IMR-90 (cell line): Measurements from ENCODE around the gene SKAP1. TPM values are rescaled to one million over a fixed set of nuclear protein-coding genes. Genes with fewer than 3 reads are reported as not detected.
A peak's percentile ranks its signal among the peaks of the same experiment; 100 is the strongest.

Experiments used
- ATAC-seq: fragments of 200-7000 bp; cut with Tn5 transposase; 2 replicates; pipeline ENCODE4 v1.9.1; 2020; ENCODE audit warnings: low read depth, mild to moderate bottlenecking, moderate library complexity
- BruUV-seq: library from RNA; stranded (reverse); fragments of 400-500 nt; replicated peaks from 2 replicates; lab custom pipeline; 2021; lab: Mats Ljungman, UMichigan
- CTCF ChIA-PET: fragments of 300-600 bp; formaldehyde crosslinking; extraction: SDS; loops from one replicate; lab custom pipeline; 2021; ENCODE audit warnings: antibody characterized with exemption; lab: Yijun Ruan, JAX
- POLR2A ChIA-PET: fragments of 300-600 bp; sonication (Branson Sonifier 250); formaldehyde crosslinking; loops from one replicate; lab custom pipeline; 2022; ENCODE audit warnings: antibody characterized with exemption; ENCODE audit not compliant: unreplicated experiment; lab: Charles Lee
- DNase-seq: peaks from one replicate; pipeline ENCODE4 v3.0.0; 2013
- H2AFZ ChIP-seq: replicated peaks from 2 replicates; pipeline ENCODE3; 2013; ENCODE audit warnings: low read length, mild to moderate bottlenecking; ENCODE audit not compliant: poor library complexity
- H2AK5ac ChIP-seq: 2 replicates; pipeline ENCODE4 v1.6.1; 2013; ENCODE audit warnings: low read depth, low read length, inconsistent platforms
- H2AK9ac ChIP-seq: replicated peaks from 2 replicates; pipeline ENCODE3; 2013; ENCODE audit warnings: mild to moderate bottlenecking, low read depth, low read length, moderate library complexity; ENCODE audit not compliant: poor library complexity
- H2BK120ac ChIP-seq: 2 replicates; pipeline ENCODE4 v1.6.1; 2013; ENCODE audit warnings: low read depth, low read length, inconsistent platforms
- H2BK15ac ChIP-seq: 3 replicates; pipeline ENCODE4 v1.6.1; 2013; ENCODE audit warnings: low read depth, low read length, inconsistent platforms
- H2BK20ac ChIP-seq: 2 replicates; pipeline ENCODE4 v1.6.1; 2013; ENCODE audit warnings: low read depth, mild to moderate bottlenecking, inconsistent platforms, low read length, moderate library complexity
- H2BK5ac ChIP-seq: 2 replicates; pipeline ENCODE4 v1.6.1; 2013; ENCODE audit warnings: mild to moderate bottlenecking, low read depth, low read length, inconsistent platforms; ENCODE audit not compliant: poor library complexity, severe bottlenecking
- H3K14ac ChIP-seq: replicated peaks from 2 replicates; pipeline ENCODE4 v1.6.1; 2013; ENCODE audit warnings: low read depth, low read length, inconsistent platforms
- H3K18ac ChIP-seq: 2 replicates; pipeline ENCODE4 v1.6.1; 2013; ENCODE audit warnings: low read depth, low read length, control low read depth
- H3K23ac ChIP-seq: 2 replicates; pipeline ENCODE4 v1.6.1; 2013; ENCODE audit warnings: low read depth, low read length, inconsistent platforms
- H3K27ac ChIP-seq: 2 replicates; pipeline ENCODE4 v1.5.1; 2013; ENCODE audit warnings: mild to moderate bottlenecking, control low read depth, low read length; ENCODE audit not compliant: insufficient read depth
- H3K27me3 ChIP-seq: 2 replicates; pipeline ENCODE4 v1.6.1; 2013; ENCODE audit warnings: low read length; ENCODE audit not compliant: control insufficient read depth, insufficient read depth
- H3K36me3 ChIP-seq: 2 replicates; pipeline ENCODE4 v1.6.1; 2013; ENCODE audit warnings: low read length, mixed read lengths; ENCODE audit not compliant: control insufficient read depth, insufficient read depth
- H3K4ac ChIP-seq: 2 replicates; pipeline ENCODE4 v1.6.1; 2013; ENCODE audit warnings: low read depth, low read length, inconsistent platforms
- H3K4me1 ChIP-seq: 2 replicates; pipeline ENCODE4 v1.6.1; 2013; ENCODE audit warnings: low read length, mixed read lengths; ENCODE audit not compliant: control insufficient read depth, insufficient read depth
- H3K4me2 ChIP-seq: 2 replicates; pipeline ENCODE4 v1.6.1; 2013; ENCODE audit warnings: low read depth, mild to moderate bottlenecking, control low read depth, low read length, moderate library complexity
- H3K4me3 ChIP-seq: 2 replicates; pipeline ENCODE4 v1.5.1; 2013; ENCODE audit warnings: low read depth, mild to moderate bottlenecking, control low read depth, low read length, moderate library complexity; ENCODE audit not compliant: insufficient read depth
- H3K56ac ChIP-seq: 2 replicates; pipeline ENCODE4 v1.6.1; 2013; ENCODE audit warnings: low read length, inconsistent platforms; ENCODE audit not compliant: insufficient read depth; ENCODE audit errors: extremely low read depth
- H3K79me1 ChIP-seq, 2 experiments: 2 replicates each; pipeline ENCODE4 v1.6.1; 2013; ENCODE audit warnings: low read length in 2 of 2, inconsistent platforms in 1 of 2, low read depth in 1 of 2
- H3K9ac ChIP-seq: 2 replicates; pipeline ENCODE4 v1.6.1; 2013; ENCODE audit warnings: low read depth, low read length, control low read depth
- H3K9me1 ChIP-seq: 2 replicates; pipeline ENCODE4 v1.6.1; 2013; ENCODE audit warnings: low read length, inconsistent platforms; ENCODE audit not compliant: insufficient read depth
- H3K9me3 ChIP-seq: 2 replicates; pipeline ENCODE4 v1.6.1; 2013; ENCODE audit warnings: low read length; ENCODE audit not compliant: control insufficient read depth, insufficient read depth
- H4K20me1 ChIP-seq: 2 replicates; pipeline ENCODE4 v1.6.1; 2013; ENCODE audit warnings: low read length, inconsistent platforms; ENCODE audit not compliant: insufficient read depth
- H4K5ac ChIP-seq: 2 replicates; pipeline ENCODE4 v1.6.1; 2013; ENCODE audit warnings: mild to moderate bottlenecking, low read depth, low read length, control low read depth
- H4K8ac ChIP-seq, 2 experiments: 2 replicates each; pipeline ENCODE4 v1.6.1; 2013; ENCODE audit warnings: low read depth in 2 of 2, low read length in 2 of 2, control low read depth in 1 of 2, inconsistent platforms in 1 of 2
- H4K91ac ChIP-seq: 2 replicates; pipeline ENCODE4 v1.6.1; 2013; ENCODE audit warnings: low read depth, low read length, inconsistent platforms; ENCODE audit not compliant: insufficient read depth
- BHLHE40 ChIP-seq: fragments of 150-350 bp; IDR thresholded peaks from 2 replicates; pipeline ENCODE4 v1.6.1; 2016; ENCODE audit warnings: mild to moderate bottlenecking, low read depth, low read length
- CEBPB ChIP-seq: IDR thresholded peaks from 2 replicates; pipeline ENCODE4 v1.6.1; 2012; ENCODE audit warnings: low read depth, low read length, improper control_type of control experiment
- CHD1 ChIP-seq: IDR thresholded peaks from 2 replicates; pipeline ENCODE4 v1.6.1; 2012; ENCODE audit warnings: low read depth, low read length, improper control_type of control experiment
- MAFK ChIP-seq: IDR thresholded peaks from 2 replicates; pipeline ENCODE4 v1.6.1; 2012; ENCODE audit warnings: low read depth, low read length, improper control_type of control experiment
- NFE2L2 ChIP-seq: fragments of 150-350 bp; IDR thresholded peaks from 2 replicates; pipeline ENCODE4 v1.6.1; 2016; ENCODE audit warnings: low read depth, mild to moderate bottlenecking, low read length
- RCOR1 ChIP-seq: IDR thresholded peaks from 2 replicates; pipeline ENCODE4 v1.6.1; 2012; ENCODE audit warnings: mild to moderate bottlenecking, low read length, improper control_type of control experiment; ENCODE audit not compliant: insufficient replicate concordance
- SMC3 ChIP-seq: fragments of 150-350 bp; IDR thresholded peaks from 2 replicates; pipeline ENCODE4 v1.6.1; 2016; ENCODE audit warnings: low read depth, mild to moderate bottlenecking, antibody characterized with exemption, low read length, moderate library complexity
- WGBS, 2 experiments: methylation state at CpG; one replicate each; pipeline versions ENCODE4 v1.1.5 to v1.1.7; 2013; ENCODE audit warnings: missing lambda C conversion rate in 2 of 2; ENCODE audit not compliant: insufficient read length in 1 of 2; ENCODE audit errors: extremely low coverage in 2 of 2; 5-methylcytosine and 5-hydroxymethylcytosine counted together
- dilution Hi-C: fragments of 300-500 bp; cut with HindIII; formaldehyde crosslinking; loops from one replicate; pipeline ENCODE4 v1.14.3; 2018; ENCODE audit warnings: low sequenced_read_pairs; ENCODE audit not compliant: unreplicated experiment
- in situ Hi-C: fragments of 300-500 bp; cut with MboI; formaldehyde crosslinking; loops from 3 replicates; pipeline ENCODE4 v1.14.3; 2019; ENCODE audit warnings: low sequenced_read_pairs, inconsistent platforms, mixed read lengths
- intact Hi-C: fragments of 100-400 bp; cut with micrococcal nuclease; formaldehyde crosslinking; loops from 2 replicates; pipeline ENCODE4 v1.10.0; 2022
- polyA plus RNA-seq, 3 experiments: library from polyadenylated mRNA; depleted of rRNA; stranded (reverse); fragments of >200 nt; gene quantifications; 2 replicates each; pipeline ENCODE4 v1.2.3, GENCODE V29; 2012; ENCODE audit warnings: low replicate concordance in 1 of 3
- total RNA-seq: library from RNA; depleted of rRNA; stranded (reverse); fragments of >200 nt; gene quantifications from 2 replicates; pipeline ENCODE4 v1.2.3, GENCODE V29; 2012
- TF ChIP-seq, protein P1 (sequence below): fragments of 150-350 bp; IDR thresholded peaks from 2 replicates; pipeline ENCODE4 v1.6.1; 2017; ENCODE audit warnings: mild to moderate bottlenecking, antibody characterized with exemption, low read length, low read depth

Gene SKAP1
- total and polyA plus RNA-seq, 2 of the 4 experiments (the other 2 are of a cell fraction): not detected

DNA sequence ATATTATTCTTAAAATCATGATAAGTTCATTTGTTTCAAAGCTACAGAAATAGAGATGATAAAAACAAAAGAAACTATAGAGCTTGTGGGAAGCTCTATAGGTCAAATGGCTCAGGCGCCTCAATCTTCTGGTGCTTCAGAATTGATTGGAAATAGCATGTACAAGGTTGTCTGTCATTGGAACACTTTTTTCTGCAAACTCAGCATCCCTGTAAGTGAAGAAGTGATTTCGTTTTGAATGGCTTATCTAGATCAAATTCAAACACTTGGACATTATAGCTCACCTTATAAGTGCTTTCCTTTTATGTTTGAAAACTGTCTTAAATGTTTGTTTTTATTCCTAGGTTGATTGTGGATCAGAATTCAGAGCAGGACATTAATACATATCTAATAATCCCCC lies 103.7 kb downstream of the SKAP1 start:
- no TSS peak for BruUV-seq
- H2AK9ac ChIP-seq: no peak overlapping the region
- H3K9ac ChIP-seq: no peak overlapping the region
- no peaks in the 10 kb centered on the region for H3K4me1 ChIP-seq
- no CpG with 5 or more reads among the region's 2 CpGs for WGBS, 2 experiments
- no peak overlapping the region for H2AFZ ChIP-seq
- no peak overlapping the region for H3K18ac ChIP-seq
- H3K14ac ChIP-seq: no peak overlapping the region
- H4K8ac ChIP-seq: no peak overlapping the region
- H3K9me1 ChIP-seq: no peaks in the 10 kb centered on the region; the same call in 1 of the 2 replicates
- H2BK15ac ChIP-seq: no peak overlapping the region
- in situ Hi-C loops (no loop called here), dilution Hi-C loops (no loop called here), intact Hi-C loops (no loop called here)
- H2BK5ac ChIP-seq: no peak overlapping the region
- no peak overlapping the region for H3K23ac ChIP-seq
- H3K27ac ChIP-seq: no peak overlapping the region
- no peak overlapping the region for H3K56ac ChIP-seq
- H3K36me3 ChIP-seq: no peaks in the 10 kb centered on the region
- ChIA-PET CTCF (interaction anchor here (1.2 to 2.0 kb wide), 2 partner anchors 10 to 20 kb away, joined by 3 to 5 read pairs; no protein-coding TSS in a partner anchor), POLR2A (no interaction called here)
- H2BK120ac ChIP-seq: no peak overlapping the region
- no peak overlapping the region for H4K91ac ChIP-seq
- peaks cover 47% of the 10 kb centered on the region for H3K27me3 ChIP-seq
- TF ChIP-seq SMC3 (no peak), NFE2L2 (no peak), BHLHE40 (no peak), CHD1 (no peak), RCOR1 (no peak), MAFK (peak; percentile 84), CEBPB (no peak)
- TF ChIP-seq, protein P1, sequence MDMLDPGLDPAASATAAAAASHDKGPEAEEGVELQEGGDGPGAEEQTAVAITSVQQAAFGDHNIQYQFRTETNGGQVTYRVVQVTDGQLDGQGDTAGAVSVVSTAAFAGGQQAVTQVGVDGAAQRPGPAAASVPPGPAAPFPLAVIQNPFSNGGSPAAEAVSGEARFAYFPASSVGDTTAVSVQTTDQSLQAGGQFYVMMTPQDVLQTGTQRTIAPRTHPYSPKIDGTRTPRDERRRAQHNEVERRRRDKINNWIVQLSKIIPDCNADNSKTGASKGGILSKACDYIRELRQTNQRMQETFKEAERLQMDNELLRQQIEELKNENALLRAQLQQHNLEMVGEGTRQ: no peak
- H3K9me3 ChIP-seq: no peaks in the 10 kb centered on the region
- H4K20me1 ChIP-seq: no peaks in the 10 kb centered on the region
- no peak overlapping the region for H2BK20ac ChIP-seq
- DNase-seq: no peak
- no peaks in the 10 kb centered on the region for H3K79me1 ChIP-seq
- ATAC-seq: no peak
- no peak overlapping the region for H4K5ac ChIP-seq
- H3K4me3 ChIP-seq: no peak overlapping the region
- H3K4me2 ChIP-seq: no peak overlapping the region
- H3K4ac ChIP-seq: no peak overlapping the region
- no peak overlapping the region for H2AK5ac ChIP-seq
